Measurements from ENCODE around the gene LUM. TPM values are rescaled to one million over a fixed set of nuclear protein-coding genes. Genes with fewer than 3 reads are reported as not detected.

Gene LUM
- total and polyA plus RNA-seq, 2 donors (not counting 3 experiments of a cell fraction or from before 2014, with no cell fraction given), result 0.29 to 1.9 TPM

DNA sequence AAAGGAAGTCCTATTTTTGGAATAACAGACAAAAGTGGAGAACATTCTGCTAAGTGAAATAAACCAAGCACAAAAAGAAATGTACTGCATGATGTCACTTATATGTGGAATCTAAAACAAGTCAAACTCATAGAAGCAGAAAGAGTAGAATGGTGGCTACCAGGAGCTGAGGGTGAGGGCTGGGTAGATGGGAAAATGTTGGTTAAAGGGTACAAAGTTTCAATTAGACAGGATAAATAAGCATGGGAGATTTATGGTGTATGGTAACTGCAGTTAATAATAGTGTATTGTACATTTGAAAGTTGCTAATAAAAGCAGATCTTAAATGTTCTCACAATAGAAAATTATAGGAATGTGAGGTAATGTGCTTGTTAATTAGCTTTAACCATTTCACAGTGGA lies 12.8 kb downstream of the LUM start:
- POLR2A ChIA-PET, result no interaction called here
- no peak for FAIRE-seq
- no peak overlapping the region for H3K9ac ChIP-seq (replicated peaks; ENCODE audit: extremely low read depth, insufficient read depth, low read length)

DNA sequence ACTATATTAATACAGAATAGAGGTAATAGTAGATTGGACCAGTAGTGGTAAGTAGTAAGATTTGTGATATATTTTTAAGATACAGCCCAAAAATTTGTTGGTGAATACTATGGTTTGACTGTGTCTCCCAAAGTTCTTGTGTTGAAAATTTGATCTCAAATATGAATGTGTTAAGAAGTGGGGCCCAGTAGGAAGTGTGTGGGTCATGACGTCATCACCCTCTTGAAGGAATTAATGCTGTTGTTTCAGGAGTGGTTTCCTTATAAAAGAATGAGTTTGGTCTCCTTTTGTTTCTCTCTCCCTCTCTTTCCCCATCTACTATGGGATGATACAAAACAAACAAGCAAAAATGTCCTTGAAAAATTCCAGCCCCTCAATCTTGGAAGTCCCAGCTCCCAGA lies 16.3 kb downstream of the LUM start:
- dilution Hi-C loops (cut with MboI; ENCODE audit: extremely low pct_ligation_motif_present, low sequenced_read_pairs) (no loop called here), intact Hi-C loops (cut with micrococcal nuclease) (no loop called here)
- Histone ChIP-seq H3K9me1 (replicated peaks; ENCODE audit: control insufficient read depth, extremely low read depth, insufficient read depth, low read length) (no peaks in the 10 kb centered on the region), H3K9ac (replicated peaks; ENCODE audit: extremely low read depth, insufficient read depth, low read length) (no peak overlapping the region), H3K9me3 (replicated peaks; ENCODE audit: control insufficient read depth, insufficient read depth, low read length) (no peaks in the 10 kb centered on the region), H3K4me1 (ENCODE audit: control insufficient read depth, extremely low read depth, insufficient read depth, low read length) (no peaks in the 10 kb centered on the region), H3K36me3 (ENCODE audit: control insufficient read depth in 2 of 2, extremely low read depth in 1 of 2, insufficient read depth in 2 of 2, low read length in 2 of 2) (no peaks in the 10 kb centered on the region), H3K27ac (ENCODE audit: insufficient read depth, low read depth, low read length) (no peak overlapping the region), H3K27me3 (ENCODE audit: control insufficient read depth in 2 of 2, insufficient read depth in 2 of 2, low read length in 2 of 2) (no peaks in the 10 kb centered on the region), H3K4me2 (ENCODE audit: insufficient read depth, low read length) (no peak overlapping the region), H3K4me3 (replicated peaks in 1 of 3; ENCODE audit: insufficient read depth in 1 of 3, low read depth in 1 of 3, low read length in 3 of 3) (no peak overlapping the region), H4K20me1 (replicated peaks; ENCODE audit: control insufficient read depth, extremely low read depth, insufficient read depth, low read length) (no peaks in the 10 kb centered on the region), H2AFZ (ENCODE audit: low read depth, low read length) (no peak overlapping the region), H3K79me2 (ENCODE audit: control insufficient read depth, insufficient read depth, low read length) (no peaks in the 10 kb centered on the region)
- BruUV-seq (replicated peaks), result no TSS peak
- ChIA-PET CTCF (interaction anchor here (1.5 to 2.9 kb wide), 4 partner anchors 11 to 27 kb away, joined by 4 to 25 read pairs (median 5); no protein-coding TSS in a partner anchor), POLR2A (no interaction called here)
- peak; percentile 28 for FAIRE-seq
- no peak for DNase-seq (ENCODE audit: low read depth, low spot score)
- TF ChIP-seq EZH2 (IDR thresholded peaks at IDR 0.05; ENCODE audit: borderline replicate concordance, low read depth, low read length, severe bottlenecking) (no peak), FOS (IDR thresholded peaks at IDR 0.05; ENCODE audit: borderline replicate concordance, insufficient read depth, low read length) (no peak)

More for the DNA sequence above, 12.8 kb downstream of the LUM start:
- no peak for TF ChIP-seq MYC (IDR thresholded peaks at IDR 0.05; ENCODE audit: low read depth, low read length)
- TF ChIP-seq JUN (IDR thresholded peaks at IDR 0.05; ENCODE audit: borderline replicate concordance, insufficient read depth, insufficient read length, low read depth), result no peak
- TF ChIP-seq, protein P1, sequence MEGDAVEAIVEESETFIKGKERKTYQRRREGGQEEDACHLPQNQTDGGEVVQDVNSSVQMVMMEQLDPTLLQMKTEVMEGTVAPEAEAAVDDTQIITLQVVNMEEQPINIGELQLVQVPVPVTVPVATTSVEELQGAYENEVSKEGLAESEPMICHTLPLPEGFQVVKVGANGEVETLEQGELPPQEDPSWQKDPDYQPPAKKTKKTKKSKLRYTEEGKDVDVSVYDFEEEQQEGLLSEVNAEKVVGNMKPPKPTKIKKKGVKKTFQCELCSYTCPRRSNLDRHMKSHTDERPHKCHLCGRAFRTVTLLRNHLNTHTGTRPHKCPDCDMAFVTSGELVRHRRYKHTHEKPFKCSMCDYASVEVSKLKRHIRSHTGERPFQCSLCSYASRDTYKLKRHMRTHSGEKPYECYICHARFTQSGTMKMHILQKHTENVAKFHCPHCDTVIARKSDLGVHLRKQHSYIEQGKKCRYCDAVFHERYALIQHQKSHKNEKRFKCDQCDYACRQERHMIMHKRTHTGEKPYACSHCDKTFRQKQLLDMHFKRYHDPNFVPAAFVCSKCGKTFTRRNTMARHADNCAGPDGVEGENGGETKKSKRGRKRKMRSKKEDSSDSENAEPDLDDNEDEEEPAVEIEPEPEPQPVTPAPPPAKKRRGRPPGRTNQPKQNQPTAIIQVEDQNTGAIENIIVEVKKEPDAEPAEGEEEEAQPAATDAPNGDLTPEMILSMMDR (IDR thresholded peaks at IDR 0.05; ENCODE audit: extremely low read depth in 1 of 2, insufficient read depth in 1 of 2, low read depth in 1 of 2, low read length in 2 of 2), result no peak
- TF ChIP-seq EZH2 (IDR thresholded peaks at IDR 0.05; ENCODE audit: borderline replicate concordance, low read depth, low read length, severe bottlenecking), result no peak
- CTCF ChIA-PET, result interaction anchor here (1.3 to 2.6 kb wide), 3 partner anchors 10 to 15 kb away, joined by 3 to 14 read pairs (median 3); no protein-coding TSS in a partner anchor
- Histone ChIP-seq H3K9me3 (replicated peaks; ENCODE audit: control insufficient read depth, insufficient read depth, low read length) (no peaks in the 10 kb centered on the region), H3K27ac (ENCODE audit: insufficient read depth, low read depth, low read length) (no peak overlapping the region), H3K4me1 (ENCODE audit: control insufficient read depth, extremely low read depth, insufficient read depth, low read length) (no peaks in the 10 kb centered on the region), H3K9me1 (replicated peaks; ENCODE audit: control insufficient read depth, extremely low read depth, insufficient read depth, low read length) (no peaks in the 10 kb centered on the region), H3K27me3 (ENCODE audit: control insufficient read depth in 2 of 2, insufficient read depth in 2 of 2, low read length in 2 of 2) (no peaks in the 10 kb centered on the region), H3K4me2 (ENCODE audit: insufficient read depth, low read length) (no peak overlapping the region), H3K4me3 (replicated peaks in 1 of 3; ENCODE audit: insufficient read depth in 1 of 3, low read depth in 1 of 3, low read length in 3 of 3) (no peak overlapping the region), H3K79me2 (ENCODE audit: control insufficient read depth, insufficient read depth, low read length) (no peaks in the 10 kb centered on the region), H2AFZ (ENCODE audit: low read depth, low read length) (no peak overlapping the region), H3K36me3 (ENCODE audit: control insufficient read depth in 2 of 2, extremely low read depth in 1 of 2, insufficient read depth in 2 of 2, low read length in 2 of 2) (no peaks in the 10 kb centered on the region), H4K20me1 (replicated peaks; ENCODE audit: control insufficient read depth, extremely low read depth, insufficient read depth, low read length) (no peaks in the 10 kb centered on the region)
- intact Hi-C loops (cut with micrococcal nuclease), result no loop called here
- dilution Hi-C loops (cut with MboI; ENCODE audit: extremely low pct_ligation_motif_present, low sequenced_read_pairs), result no loop called here
- no TSS peak for BruUV-seq (replicated peaks)
- no peak for DNase-seq (ENCODE audit: low read depth, low spot score)

Measured in endothelial cell of umbilical vein (primary cell).